Limb (tissue), 2 donors: Measurements from ENCODE around the gene SUSD3.

Experiments used
- DNase-seq, 2 donors: peaks; one replicate each; pipeline ENCODE4 v3.0.0-alpha.2; 2016; ENCODE audit errors: extremely low spot score in 2 of 2

SUSD3 gene

DNA sequence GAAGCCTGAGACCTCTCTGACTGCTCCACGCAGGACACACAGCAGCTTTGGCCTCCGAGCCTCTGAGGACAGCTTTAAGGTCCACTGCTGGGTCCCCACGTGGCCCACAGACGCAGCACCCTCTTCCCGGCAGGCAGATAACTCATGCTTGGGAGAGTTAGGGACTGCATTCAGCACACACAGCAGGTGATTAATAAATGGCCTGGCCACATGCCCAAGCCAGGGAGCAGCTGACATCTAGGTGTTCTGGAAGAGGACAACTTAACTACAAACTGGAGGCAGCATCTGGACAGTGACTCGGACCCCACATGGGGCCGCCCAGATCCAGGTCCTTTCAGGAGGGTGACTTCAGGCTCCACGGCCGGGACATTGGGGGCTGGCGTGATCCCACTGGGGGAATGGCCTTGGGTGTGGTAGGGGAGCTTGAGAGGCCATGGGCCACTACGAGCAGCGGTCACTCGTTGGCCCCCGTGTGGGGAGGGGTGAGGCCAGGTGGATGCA is 64.3 kb downstream of the SUSD3 start:
- DNase-seq: no peak

DNA sequence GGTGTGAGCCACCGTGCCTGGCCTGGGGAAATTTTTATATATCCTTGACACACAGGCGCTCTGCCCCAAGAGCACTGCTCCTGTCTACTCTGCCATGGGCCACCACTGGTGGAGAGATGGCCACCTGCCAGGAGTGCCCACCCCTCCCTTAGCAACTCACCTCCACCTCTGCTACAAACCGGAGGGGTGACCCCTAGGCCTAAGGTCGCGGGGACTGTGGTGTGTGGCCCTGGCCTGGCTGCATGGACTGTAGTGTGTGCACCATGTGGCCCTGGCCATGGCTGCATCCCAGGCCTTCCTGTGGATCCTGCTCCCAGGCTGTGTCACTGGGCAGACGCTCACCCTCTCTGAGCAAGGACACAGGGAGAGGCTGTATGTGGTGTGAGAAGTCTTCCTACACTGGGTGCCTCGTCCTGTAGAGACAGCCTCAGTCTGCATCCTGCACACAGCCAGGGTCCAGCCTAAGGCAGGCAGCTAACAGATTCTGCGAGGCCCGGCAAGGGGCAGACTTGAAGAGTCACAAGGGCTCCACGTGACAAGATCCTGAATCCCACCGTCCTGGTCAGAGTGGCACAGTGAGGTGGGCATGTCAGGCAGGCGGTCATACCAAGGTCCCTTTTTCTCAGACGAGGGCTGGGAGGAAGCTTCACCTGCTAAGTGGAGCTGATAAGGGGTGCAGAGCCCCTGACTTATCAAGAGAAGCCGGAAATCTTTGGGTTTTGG is 65.2 kb downstream of the SUSD3 start:
- DNase-seq: no peak

DNA sequence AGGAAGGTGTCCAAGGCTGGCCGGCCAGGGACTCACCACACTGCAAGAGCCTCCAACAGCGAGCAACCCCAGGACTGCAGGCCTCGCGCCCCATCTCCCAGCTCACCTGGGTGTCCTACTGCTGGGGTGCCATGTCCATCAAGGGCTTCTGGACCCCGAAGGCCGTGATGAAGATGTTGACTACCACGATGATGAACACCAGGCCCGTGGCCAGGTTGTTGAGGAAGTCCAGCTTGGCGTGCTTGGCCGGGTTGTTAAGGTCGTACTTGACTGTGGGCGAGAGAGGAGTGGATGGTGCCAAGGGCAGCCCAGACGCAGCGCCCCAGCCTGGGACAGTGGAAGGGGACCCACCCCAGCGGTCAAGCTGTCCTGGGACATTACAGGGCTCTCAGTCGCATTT is 66.3 kb downstream of the SUSD3 start:
- no peak for DNase-seq

DNA sequence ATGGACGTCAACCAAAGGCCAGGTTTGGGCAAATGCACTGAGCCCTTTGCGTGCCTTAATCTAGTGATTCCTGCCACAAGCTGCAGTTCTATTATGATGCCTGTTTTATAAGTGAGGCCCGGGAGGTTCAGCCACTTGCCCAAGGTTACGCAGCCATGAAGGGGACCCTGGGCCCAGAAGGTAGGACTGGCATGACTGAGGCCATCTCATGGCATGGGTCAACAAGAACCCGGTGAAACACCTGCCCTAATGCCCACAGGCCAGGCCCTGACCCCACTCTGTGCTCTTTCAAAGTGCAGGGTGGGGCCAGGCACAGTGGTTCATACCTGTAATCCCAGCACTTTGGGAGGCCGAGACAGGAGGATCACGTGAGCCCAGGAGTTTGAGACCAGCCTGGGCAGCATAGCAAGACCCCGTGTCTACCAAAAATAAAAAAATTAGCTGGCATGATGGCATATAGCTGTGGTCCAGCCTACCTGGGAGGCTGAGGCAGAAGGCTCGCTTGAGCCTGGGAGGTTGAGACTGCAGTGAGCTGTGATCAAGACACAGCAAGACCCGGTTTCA is 66.9 kb downstream of the SUSD3 start:
- DNase-seq: no peak

DNA sequence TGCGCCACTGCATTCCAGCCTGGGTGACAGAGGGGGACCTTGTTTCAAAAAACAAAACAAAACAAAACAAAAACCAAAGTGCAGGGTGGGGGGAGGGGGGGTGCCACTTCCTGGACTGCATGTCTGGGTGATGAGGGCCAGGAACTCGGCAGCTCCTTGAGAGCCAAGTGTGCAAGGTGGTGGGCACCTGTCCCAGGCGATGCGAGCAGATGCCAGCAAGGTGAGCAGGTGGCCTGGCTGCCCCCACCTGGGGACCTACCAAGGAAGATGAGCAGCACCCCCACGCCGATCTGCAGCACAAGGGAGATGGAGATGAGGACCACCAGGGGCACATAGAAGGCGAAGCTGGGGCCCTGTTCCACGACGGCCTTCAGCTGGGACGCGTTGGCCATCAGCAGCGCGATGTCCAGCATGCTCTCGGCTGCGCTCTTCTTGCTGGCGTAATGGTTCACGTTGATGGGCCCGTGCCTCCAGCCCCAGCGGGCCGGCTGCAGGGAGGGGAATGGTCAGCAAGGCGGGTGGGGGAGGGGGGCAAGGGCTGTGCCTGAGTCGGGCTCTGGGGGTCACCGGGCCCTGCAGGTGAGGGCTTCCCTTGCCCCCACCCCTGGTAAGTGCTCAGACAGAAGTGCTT is 67.8 kb downstream of the SUSD3 start:
- DNase-seq: peak in 1 of 2 donors; percentile 38

DNA sequence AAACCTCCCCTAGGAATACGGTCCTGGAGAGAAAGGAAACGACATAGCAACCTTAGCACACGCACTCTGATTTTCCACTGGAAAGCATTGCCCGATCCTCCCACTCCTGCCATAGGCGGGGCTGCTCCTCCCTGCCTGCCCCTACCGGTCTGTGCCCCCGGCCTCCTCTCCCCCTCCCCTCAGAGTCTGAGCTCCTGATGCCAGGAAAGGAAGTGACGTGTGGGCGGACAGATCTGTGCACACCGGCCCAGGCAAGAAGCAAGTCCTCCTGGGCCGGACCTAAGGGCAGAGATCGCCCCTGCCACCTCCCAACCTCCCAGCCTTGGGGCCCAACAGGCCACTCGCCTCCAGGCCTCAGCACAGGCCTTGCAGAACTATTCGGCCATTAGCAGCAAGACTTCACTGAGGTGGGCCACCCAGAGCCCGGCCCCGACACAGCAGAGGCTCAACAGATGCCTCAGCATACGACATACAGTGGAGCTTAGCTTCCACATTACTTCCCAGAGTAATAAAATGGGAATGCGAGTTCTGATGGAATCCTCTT is 68.4 kb downstream of the SUSD3 start:
- peak; percentile 66 to 76 for DNase-seq

DNA sequence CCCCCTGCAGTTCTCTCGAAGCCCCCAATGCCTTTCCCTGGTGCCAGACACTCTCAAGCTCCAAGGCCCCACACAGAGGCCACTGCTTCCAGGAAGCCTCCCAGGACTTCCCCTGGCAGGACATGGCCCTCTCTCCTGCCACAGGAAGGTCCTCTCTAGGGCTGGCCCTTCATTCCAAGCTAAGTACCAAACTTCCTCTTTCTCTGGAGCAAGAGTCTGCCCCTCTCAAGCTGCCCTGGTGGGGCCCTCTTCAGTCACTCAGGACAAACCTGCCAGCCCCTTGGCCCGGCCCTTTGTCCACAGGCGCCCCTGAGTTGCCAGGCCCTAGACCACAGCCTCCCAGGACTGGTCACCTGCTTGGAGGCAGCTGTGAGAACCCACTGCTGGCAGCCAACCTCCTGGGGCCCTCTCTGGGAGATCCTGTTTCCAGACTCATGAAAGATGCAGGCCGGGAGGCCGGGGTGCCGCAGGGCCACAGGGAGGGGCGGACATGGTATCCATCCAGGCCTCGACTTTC is 69.0 kb downstream of the SUSD3 start:
- DNase-seq: peak in 1 of 2 donors; percentile 53

DNA sequence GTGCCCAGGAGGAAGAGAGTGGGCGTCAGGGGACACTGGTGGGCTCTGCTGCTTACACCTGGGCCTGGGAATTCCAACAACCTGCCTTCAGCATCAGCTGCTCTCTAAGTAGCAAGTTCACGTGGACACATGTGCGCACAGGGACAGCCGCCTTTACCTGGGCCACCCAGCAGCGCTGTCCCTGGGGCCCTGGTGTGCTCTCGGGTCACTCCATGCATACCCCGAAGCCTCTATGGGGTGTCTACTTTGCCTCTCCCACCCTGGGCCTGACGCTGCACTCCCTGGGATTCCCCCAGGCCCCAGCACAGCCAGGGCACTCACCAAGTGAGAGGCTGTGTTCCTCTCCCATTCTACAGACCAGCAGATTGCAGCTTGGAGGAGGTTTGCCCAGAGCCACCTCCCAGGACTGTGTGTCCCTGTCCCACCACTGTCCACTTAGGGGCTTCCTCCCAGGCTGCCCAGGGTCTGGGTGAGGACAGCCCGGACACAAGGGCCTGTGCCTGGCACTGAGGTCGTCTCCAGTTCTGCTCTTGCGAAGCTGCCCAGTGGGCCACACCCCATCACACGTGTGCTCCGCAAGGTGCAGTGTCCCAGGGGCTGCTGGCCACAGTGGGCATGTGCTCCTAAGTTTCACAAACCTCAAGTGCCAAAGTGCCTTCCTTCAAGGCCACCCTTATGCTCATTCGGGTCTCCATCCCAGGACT is 69.7 kb downstream of the SUSD3 start:
- DNase-seq: no peak

DNA sequence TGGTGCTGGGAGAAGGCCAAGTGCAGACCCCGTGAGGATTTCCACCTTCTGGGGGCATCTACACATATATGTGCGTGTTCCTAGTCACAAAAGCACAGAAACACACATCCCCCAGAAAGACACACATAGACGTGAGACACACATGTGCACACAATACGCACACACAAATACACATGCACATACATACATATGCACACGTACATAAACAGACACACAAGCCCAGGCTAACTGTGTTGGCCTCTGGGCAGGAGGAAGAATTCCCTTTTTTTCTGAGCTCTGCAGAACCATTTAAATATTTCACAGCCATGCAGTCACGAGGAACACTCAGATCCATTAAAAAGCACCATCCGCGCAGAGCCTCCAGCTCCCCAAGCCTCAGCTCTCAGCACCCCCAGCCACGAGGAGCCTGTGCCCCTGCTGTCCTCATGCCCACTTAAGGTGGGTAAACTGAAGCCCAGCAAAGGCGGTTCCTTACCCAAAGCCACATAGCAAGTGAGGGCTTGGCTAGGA is 70.3 kb downstream of the SUSD3 start:
- no peak for DNase-seq

DNA sequence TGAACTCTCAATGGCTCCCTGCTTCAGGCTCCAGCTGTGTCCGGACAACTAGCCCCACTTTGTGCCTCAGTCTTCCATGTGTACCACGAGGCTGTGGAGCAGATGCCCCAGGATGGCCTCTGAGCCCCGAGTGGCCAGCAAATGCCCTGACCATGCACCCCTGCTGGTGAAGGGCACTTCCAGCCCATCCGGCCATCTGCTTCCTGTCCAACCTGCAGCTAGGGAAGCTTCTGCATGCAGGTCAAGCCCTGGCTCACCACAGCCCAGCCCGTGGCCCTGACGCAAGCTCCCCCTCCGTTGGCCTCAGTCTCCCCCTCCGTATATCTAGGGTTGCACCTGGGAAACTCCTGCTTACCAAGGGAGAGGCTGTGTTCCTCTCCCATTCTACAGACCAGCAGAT is 70.8 kb downstream of the SUSD3 start:
- DNase-seq: no peak

DNA sequence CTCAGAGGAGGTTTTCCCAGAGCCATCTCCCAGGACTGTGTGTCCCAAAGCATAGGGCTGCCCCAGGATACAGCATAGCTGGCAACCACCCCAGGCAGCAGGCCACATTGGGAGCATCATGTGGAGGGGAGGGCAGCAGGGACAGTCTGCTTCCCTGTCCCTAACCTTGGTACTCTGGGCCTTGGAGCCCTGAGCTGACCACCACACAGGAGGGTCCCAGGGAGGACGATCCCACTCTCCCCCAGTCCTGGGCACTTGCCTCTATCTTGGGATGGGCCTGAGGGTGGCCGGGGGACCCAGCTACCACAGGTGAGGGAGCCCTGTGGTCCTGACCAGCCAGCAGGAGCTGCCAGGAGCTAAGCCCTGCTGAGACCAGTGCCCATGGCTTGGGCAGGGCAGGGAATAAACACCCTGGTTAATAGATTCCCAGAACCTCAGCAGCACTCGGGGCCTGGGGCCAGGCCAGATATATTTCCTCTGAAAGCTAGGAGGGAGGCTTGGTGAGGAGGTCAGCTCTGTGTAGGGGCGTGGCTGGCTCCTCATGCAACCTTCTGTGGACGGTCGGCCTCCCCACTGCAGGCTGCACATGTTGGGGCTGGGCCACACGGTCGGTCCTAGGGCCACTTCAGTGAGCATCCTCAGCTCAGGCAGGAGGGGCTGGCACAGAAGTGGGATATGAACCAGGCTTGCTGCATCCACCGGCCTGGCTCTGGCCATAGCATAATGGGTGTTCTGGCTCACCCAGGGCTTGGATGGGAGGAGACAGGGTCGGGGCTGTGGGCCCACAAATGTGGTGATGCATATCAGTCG is 71.4 kb downstream of the SUSD3 start:
- no peak for DNase-seq

DNA sequence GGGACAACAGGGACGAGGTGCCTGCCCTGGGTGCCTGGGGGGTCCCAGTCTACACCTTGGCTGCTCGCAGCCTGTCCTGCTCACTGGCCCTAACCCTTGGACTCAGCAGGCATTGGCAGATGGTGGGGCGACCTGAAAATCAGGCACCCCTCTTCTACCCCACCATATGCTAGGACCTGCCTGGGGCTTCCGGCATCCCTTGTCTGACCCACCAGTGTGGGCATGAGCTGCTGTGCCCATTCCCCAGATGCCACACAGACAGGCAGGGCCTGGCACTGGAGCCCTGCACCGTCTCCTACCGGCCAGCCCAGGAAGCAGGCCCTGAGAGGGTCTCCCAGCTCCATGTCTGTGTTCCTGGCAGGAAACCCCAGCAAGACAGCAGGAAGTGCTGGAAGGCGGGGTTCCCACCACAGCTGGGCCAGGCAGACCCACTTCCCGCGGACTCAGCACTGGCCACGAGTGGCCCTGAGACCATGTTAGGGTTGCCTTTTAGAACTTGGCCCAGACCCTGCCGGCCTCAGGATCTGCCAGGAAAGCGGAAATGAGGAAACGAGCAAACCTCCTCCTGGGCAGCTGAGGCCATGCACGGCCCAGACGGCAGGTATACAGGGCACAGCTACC is 72.5 kb downstream of the SUSD3 start:
- DNase-seq: peak in 1 of 2 donors; percentile 34

DNA sequence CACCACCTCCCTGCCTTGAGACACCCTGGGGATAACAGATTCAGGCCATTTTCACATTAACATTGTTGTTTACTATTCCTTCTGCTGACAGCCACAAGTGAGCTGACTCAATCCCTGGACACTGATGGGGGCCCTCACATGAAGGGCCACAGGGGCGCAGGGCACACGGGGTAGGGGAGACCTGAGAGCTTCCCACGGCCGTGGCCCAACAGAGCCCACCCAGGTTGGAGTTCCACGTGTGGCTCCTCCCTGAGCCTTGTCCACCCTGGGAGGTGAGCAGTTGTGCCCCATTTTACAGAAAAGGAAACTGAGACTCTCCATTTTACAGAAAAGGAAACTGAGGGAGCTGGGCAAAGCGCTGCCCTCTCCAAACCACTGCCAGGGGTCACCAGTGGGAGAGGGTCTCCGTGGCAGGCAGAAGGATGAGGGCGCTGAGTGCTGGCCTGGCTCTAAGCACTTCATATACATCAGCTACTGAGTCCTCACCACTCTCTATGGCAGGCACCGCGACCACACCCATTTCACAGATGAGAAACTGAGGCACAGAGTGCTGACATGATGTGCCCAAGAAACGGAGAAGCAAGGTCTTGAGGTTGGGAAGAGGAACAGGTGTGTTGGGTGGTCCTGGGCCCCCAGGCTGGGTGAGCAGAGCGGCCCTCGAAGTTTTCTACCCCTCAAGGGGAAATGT is 73.2 kb downstream of the SUSD3 start:
- DNase-seq: peak in 1 of 2 donors; percentile 23

DNA sequence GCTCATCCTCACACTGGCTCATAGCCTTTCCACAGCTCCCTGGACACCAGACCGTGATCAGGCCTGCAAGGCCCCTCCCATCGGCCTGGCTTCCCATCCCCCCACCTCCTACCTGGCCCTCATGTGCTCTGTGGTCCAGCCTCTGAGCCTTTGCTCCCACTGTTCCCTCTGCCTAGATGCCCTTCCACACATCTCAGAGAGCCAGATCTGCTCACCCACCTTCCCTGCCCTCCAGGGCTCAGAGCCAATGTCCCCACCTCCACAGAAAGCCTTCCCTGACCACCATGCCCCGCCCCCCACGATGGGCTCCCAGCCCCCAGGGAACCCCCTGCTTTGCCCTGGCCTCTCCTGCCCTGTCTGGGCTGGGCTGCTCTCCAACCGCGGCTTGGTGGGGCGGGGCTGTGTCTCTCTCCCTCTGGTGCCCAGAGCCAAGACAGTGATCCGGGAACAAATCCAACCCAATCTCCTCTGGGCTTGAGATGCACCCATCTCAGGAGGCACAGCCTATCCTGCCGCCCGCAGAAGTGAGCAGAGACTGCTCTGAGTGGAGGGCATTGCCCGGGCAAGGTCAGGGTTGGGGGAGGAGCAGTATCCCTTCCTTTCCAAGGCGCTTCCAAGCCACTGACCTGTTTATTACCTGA is 73.9 kb downstream of the SUSD3 start:
- peak in 1 of 2 donors; percentile 51 for DNase-seq

DNA sequence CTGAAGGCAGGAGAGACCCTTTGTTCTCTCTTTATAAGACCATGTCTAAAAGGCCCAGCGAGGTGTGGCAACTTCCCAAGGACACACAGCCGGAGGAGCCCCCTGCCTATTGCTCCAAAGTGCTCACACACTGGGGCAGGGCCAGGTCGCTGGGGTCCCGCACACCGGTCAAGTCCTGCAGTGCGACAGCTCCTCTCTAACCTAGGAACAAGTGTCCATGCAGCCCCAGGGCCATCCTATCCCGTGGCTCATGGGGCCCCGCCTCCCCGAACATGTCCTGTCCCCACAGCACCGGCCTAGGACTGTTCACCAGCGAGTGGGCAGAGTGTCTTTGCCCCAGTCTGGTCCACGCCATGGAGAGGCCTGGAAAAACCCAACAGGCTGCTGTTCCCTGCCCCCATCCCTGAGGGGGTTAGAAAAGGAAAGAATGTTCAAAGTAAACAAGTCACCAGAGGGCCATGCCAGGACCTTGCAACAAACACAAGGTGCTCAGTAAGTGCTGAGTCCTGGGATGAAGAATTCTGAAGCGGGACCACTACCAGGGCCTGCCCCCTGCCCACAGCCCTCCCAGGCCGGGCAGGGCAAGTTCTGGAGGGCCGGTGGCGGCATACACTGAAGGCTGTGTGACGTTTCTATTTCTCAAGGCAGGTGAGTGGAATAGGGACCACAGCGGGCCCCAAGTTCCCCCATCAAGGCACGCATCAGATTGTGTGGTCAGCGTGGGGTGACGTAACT is 74.6 kb downstream of the SUSD3 start:
- peak in 1 of 2 donors; percentile 45 for DNase-seq

DNA sequence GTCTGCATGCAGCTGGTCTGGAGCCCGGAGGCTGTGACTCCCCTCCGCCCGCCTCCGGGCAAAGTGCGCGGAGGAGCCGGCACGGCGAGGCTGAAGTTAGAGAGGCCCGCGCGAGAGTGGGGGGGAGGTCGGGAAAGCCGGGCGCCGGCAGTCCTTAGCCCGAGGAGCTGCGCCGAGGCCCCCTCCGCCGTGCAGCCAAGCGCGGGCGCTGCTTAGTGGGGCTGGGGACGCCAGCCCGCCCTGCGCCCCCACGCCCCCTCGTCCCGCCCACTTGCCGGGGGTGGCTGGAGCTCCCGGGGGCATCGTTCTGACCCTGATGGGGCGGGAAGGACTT is 75.1 kb downstream of the SUSD3 start:
- peak; percentile 51 to 80 for DNase-seq

DNA sequence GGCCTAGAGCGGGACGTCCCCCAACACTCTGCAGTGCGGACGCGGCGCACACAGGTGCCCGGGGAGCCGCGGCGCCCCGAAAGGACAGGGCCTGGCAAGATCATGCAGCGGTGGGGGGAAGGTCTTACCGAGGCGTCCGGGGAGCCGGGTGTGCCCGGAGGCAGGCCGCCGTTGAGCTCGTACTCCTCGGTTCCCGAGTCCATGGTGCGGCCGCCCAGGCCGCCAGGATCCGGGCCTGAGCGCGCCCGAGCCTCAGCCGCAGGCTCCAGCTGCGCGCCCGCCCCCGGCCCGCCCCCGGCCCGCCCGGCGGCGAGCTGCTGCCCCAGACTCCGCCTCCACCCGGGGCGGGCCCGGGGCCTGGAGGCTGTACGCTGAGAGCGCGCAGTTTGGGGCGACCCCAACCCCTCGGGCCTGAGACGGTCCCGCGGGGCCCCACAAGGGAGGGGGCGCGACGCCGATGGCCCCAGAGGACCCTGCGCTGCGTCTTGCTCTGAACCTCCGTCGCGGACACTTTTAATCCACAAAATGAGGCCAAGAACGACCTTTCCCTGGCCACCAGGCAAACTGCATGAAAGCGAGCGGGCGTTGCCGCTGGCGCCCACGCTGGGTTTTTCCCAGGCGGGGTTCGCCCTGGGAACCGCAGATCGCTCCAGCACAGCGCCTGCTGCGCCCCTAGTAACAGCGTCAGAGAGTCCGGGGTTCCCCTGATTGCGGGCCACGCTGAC is 75.7 kb downstream of the SUSD3 start, which contains the start of gene NINJ1:
Gene NINJ1, minus strand, starts transcription at position 237 of the 725 bp plus-strand sequence. Its CDS starts 34 bp downstream, at position 203.
- DNase-seq: peak; percentile 86
